Measurements from ENCODE around the gene PHACTR4.
"Not testable (repeated sequence)": the region's sequence is repeated elsewhere in the genome, so short reads cannot be mapped to it uniquely, and the experiment has no call there.

Gene PHACTR4

DNA sequence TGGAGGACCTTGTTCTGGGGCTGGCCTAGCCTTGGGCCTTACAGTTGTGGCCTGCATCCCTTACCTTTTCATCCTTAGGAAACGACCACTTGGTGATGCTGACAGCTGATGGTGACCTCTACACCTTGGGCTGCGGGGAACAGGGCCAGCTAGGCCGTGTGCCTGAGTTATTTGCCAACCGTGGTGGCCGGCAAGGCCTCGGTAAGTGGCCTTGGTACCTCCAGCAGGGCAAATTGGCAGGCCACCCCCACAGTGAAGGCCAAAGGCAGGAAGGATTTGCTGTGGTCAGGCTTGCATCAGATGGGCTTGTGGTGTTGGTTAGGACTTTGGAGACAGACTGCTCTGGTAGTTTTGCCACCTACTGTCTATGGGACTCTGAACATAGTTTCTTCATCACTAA lies 165.6 kb downstream of the PHACTR4 start:
- DNase-seq = no peak

DNA sequence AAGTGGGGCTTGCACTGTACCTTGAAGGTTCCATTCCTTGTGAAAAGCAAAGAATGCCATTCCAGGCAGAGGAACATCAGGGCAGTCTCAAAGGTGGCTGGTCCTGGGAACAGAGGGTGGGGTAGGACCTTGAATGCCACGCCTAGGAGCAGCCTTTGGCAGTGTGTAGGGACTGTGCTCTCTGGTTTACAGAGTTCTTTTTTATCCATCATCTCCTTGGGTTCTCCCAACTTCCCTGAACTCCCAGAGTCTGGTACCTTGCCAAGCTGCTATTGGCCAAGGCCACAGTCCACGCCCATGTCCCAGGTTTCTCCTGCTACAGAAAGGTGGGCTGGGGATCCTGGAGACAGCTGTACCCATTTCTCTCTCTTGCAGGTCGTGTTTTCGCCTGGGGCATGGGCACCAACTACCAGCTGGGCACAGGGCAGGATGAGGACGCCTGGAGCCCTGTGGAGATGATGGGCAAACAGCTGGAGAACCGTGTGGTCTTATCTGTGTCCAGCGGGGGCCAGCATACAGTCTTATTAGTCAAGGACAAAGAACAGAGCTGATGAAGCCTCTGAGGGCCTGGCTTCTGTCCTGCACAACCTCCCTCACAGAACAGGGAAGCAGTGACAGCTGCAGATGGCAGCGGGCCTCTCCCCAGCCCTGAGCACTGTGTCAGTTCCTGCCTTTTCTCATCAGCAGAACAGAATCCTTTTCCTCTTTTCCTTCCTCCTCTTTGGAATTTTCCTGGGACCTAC lies 168.1 kb downstream of the PHACTR4 start:
- DNase-seq = no peak

DNA sequence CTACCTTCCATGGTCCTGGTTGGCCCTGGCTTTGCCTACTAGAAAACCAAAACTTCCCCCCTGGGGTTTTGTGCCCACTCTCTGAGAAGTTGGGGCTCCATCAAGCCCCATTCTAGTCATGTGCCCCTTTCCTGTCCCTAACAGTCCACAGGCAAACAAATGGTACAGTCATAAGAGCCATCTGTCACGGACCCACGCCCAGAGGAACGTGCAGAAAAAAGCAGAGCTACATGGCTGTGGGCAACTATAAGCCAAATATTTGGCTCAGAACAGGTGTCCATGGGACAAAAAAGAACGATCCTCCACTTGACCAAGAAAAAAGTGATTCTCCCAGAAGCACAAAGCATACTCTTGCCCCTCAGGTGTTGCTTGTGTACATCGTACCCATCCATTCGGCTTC lies 168.7 kb downstream of the PHACTR4 start:
- DNase-seq = no peak

DNA sequence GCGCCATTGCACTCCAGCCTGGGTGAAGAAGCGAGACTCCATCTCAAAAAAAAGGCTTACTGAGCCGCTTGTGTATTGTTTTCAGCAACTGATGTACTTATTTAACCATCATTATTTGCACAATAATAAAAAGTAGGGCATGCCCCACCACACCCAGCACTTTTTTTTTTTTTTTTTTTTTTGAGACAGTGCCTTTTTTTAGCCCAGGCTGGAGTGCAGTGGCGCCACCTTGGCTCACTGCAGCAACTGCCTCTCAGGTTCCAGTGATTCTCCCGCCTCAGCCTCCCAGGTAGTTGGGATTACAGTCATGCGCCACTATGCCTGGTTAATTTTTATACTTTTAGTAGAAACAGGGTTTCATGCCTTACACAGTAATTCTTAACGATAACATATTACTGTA lies 171.1 kb downstream of the PHACTR4 start:
- DNase-seq = no peak

DNA sequence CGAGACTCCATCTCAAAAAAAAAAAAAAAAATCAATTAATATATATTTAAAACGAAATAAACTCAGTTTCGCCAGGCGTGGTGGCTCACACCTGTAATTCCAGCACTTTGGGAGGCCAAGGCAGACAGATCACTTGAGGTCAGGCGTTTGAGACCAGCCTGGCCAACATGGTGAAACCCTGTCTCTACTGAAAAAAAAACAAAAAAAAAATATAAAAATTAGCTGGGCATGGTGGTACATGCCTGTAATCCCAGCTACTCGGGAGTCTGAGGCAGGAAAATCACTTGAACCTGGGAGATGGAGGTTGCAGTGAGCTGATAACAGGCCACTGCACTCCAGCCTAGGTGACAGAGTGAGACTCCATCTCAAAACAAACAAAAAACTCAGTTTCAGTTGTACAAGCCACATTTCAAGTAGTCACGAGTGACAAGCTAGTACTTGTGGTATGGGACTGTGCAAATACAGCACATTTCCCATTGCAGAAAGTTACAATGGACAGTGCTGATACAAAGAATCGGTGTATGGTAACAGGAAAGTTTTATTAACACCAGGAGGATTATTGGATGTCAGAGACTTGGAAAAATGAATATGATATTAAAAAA lies 172.0 kb downstream of the PHACTR4 start:
- not testable (repeated sequence) for DNase-seq

DNA sequence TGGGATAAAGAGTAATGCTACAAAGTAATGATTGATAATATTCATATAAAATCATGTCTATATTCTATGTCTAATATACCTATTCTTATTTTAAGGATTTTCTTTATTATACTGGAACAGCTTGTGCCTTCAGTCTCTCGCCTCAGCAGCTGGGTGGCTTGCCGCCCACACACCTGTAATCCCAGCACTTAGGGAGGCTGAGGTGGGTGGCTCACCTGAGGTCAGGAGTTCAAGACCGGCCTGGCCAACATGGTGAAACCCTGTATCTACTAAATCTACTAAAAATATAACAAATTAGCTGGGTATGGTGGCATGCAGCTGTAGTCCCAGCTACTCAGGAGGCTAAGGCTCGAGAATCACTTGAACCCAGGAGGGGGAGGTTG lies 175.7 kb downstream of the PHACTR4 start:
- DNase-seq = no peak

DNA sequence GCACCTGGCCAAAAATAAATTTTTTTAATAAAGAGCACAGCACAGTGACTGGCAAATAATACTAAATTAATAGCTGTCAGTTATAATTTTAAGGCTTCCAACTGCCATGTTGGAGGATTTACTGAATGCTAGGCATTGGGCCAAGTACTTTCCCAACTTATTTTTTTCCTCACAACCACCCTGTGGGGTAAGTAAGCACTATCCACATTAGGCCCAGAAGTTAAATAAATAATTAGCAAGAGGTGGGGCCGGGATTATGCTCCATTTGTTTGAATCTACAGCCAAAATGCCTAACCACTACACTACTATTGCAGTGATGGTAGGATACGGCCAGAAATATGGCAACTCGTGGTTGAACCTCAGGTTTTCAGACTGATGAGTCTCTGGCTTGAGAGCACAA lies 178.8 kb downstream of the PHACTR4 start:
- DNase-seq = no peak
